Body of pancreas (tissue), 4 donors: ENCODE results near the gene CCDC107. TPM values are rescaled to one million over a fixed set of nuclear protein-coding genes. Genes with fewer than 3 reads are reported as not detected.
A peak's percentile ranks its signal among the peaks of the same experiment; 100 is the strongest.
"Not testable (repeated sequence)": the region's sequence is repeated elsewhere in the genome, so short reads cannot be mapped to it uniquely, and the experiment has no call there.

Experiments
- ATAC-seq: fragments of 150-250 bp; one replicate; pipeline ENCODE4 v1.9.1; 2016
- DNase-seq, 4 donors: peaks; one replicate each; pipeline ENCODE4 v3.0.0-alpha.2; 2019
- H3K27ac ChIP-seq, 4 donors: fragments of 200-600 bp; sonication (generic); 1 replicate in 3 of 4; 2 replicates in 1 of 4; pipeline versions ENCODE4 v1.5.1 to v1.6.1; 2016 to 2019; ENCODE audit warnings: mild to moderate bottlenecking in 1 of 4, mixed read lengths in 1 of 4, moderate library complexity in 1 of 4
- H3K27me3 ChIP-seq, 2 donors: fragments of 200-600 bp; sonication (generic); one replicate each; pipeline ENCODE4 v1.6.0; 2016; ENCODE audit warnings: mild to moderate bottlenecking in 1 of 2
- H3K36me3 ChIP-seq, 2 donors: fragments of 200-600 bp; sonication (generic); replicated peaks in 1 of 2; 2 replicates each; pipeline ENCODE4 v1.5.1; 2016; ENCODE audit warnings: low read depth in 2 of 2; ENCODE audit not compliant: insufficient read depth in 1 of 2
- H3K4me1 ChIP-seq: fragments of 200-600 bp; sonication (generic); one replicate; pipeline ENCODE4 v1.6.0; 2016
- H3K4me3 ChIP-seq, 2 donors: fragments of 200-600 bp; sonication (generic); 1 replicate in 1 of 2; 2 replicates in 1 of 2; pipeline ENCODE4 v1.5.1; 2016 to 2019
- H3K9me3 ChIP-seq, 3 donors: fragments of 200-600 bp; sonication (generic); 1 replicate in 2 of 3; 2 replicates in 1 of 3; pipeline ENCODE4 v1.5.1; 2016
- POLR2A ChIP-seq, 3 donors: fragments of 450-650 bp; IDR thresholded peaks; one replicate each; pipeline ENCODE4 v1.6.1; 2016; ENCODE audit warnings: antibody characterized with exemption in 3 of 3, mild to moderate bottlenecking in 2 of 3
- WGBS, 2 donors: methylation state at CpG; one replicate each; pipeline ENCODE4 v1.1.5; 2017; 5-methylcytosine and 5-hydroxymethylcytosine counted together
- intact Hi-C: fragments of 100-400 bp; cut with DNase I; formaldehyde crosslinking; loops from one replicate; pipeline ENCODE4 v1.15.1; 2023
- total RNA-seq, 2 donors: library from RNA; depleted of rRNA; stranded (reverse); fragments of >200 nt; gene quantifications; one replicate each; pipeline ENCODE4 v1.1.0, GENCODE V29; 2016
- TF ChIP-seq, protein P1 (sequence below), 7 experiments: fragments of 450-650 bp in 4 of 7; fragments of 200-600 bp in 3 of 7; sonication (generic) in 3 of 7; IDR thresholded peaks; one replicate each; pipeline ENCODE4 v1.5.1; 2016 to 2019; ENCODE audit warnings: antibody characterized with exemption in 7 of 7

CCDC107 gene
- total RNA-seq, 2 donors from 2014 or later = 15.8 to 42.2 TPM

DNA sequence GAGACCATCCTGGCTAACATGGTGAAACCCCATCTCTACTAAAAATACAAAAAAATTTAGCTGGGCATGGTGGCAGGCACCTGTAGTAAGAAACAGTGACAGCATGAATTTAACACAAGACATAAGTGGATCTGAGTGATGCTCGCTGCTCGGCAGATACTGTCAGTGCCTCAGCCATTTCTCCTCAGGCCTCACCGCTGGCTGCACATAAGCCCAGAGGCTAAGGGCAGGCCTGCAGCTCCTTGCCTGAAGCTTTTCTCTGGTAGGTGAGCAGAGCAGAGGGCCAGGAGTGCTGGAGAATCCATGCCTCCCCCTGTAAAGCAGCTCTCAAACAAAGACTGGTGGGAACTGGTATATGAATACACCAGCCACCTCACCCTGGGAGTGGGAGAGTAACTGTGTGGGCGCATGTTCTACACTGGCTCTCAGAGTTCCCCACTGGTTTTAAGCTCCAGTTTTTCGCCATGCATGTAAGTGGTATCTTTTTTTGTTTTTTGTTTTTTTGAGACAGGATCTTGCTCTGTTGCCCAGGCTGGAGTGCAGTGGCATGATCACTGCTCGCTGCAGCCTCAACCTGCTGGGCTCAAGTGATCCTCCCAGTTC lies 29.6 kb upstream of the CCDC107 start:
- Histone ChIP-seq H3K9me3 (no peaks in the 10 kb centered on the region), H3K4me1 (no peaks in the 10 kb centered on the region), H3K27me3 (no peaks in the 10 kb centered on the region), H3K36me3 (no peaks in the 10 kb centered on the region), H3K27ac (no peak overlapping the region), H3K4me3 (no peak overlapping the region)
- TF ChIP-seq, protein P1, sequence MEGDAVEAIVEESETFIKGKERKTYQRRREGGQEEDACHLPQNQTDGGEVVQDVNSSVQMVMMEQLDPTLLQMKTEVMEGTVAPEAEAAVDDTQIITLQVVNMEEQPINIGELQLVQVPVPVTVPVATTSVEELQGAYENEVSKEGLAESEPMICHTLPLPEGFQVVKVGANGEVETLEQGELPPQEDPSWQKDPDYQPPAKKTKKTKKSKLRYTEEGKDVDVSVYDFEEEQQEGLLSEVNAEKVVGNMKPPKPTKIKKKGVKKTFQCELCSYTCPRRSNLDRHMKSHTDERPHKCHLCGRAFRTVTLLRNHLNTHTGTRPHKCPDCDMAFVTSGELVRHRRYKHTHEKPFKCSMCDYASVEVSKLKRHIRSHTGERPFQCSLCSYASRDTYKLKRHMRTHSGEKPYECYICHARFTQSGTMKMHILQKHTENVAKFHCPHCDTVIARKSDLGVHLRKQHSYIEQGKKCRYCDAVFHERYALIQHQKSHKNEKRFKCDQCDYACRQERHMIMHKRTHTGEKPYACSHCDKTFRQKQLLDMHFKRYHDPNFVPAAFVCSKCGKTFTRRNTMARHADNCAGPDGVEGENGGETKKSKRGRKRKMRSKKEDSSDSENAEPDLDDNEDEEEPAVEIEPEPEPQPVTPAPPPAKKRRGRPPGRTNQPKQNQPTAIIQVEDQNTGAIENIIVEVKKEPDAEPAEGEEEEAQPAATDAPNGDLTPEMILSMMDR (IDR thresholded peaks at IDR 0.05) = no peak
- TF ChIP-seq POLR2A (IDR thresholded peaks at IDR 0.05) = no peak
- 90 to 91% methylated on average over 5 to 6 of the region's 6 CpGs for whole genome bisulfite sequencing, 2 donors
- intact Hi-C loops = no loop called here
- DNase-seq (no peak), ATAC-seq (no peak)

DNA sequence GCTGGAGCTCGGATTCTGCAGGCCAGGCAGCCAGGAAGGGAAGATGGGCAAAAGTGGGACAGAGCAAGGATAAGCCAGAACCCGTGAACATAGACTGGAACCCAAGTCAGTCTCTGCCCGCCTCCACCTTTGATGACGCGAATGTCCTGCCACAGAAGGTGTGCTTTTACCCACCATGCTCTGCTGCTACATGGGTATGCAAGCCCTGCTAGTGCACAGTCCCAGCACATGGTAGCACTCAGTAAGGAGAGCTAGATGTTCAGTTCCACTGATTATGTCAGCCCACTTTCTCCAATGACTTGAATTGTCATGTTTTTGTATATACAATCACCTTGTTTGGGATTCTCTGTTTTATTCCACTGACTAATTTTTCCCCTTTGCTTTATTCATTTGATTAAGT lies 28.5 kb upstream of the CCDC107 start:
- H3K27ac ChIP-seq = no peak overlapping the region
- intact Hi-C loops = no loop called here
- DNase-seq (no peak), ATAC-seq (no peak)
- no peak for TF ChIP-seq POLR2A (IDR thresholded peaks at IDR 0.05)
- TF ChIP-seq, protein P1 (IDR thresholded peaks at IDR 0.05) = no peak
- no peaks in the 10 kb centered on the region for H3K36me3 ChIP-seq
- no peaks in the 10 kb centered on the region for H3K9me3 ChIP-seq
- H3K27me3 ChIP-seq = no peaks in the 10 kb centered on the region
- H3K4me3 ChIP-seq = no peak overlapping the region
- no peaks in the 10 kb centered on the region for H3K4me1 ChIP-seq
- 76 to 86% methylated on average over 5 of the region's 5 CpGs for WGBS, 2 donors

DNA sequence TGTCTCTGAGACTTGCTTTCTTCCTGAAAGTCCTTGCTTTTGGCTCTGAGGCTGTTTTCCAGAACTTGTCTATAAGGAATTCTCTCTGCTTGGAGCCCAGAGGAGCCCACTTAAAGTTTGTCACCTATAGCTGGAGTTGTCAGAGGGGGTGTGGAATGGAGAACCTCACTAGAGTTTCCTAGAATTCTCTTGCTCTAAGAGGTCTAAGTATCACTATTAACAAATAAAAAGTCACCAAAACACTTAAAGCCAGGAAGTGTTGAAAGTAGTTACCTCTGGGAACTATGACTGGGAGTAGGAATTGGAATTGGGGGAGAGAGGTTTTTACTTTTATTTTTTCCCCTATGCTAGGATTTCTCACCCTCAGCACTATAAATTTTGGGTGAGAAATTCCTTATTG lies 22.4 kb upstream of the CCDC107 start:
- ATAC-seq (no peak), DNase-seq (no peak)
- intact Hi-C loops = no loop called here
- H3K4me3 ChIP-seq = no peak overlapping the region
- H3K27me3 ChIP-seq = no peaks in the 10 kb centered on the region
- H3K4me1 ChIP-seq = no peaks in the 10 kb centered on the region
- H3K9me3 ChIP-seq = no peaks in the 10 kb centered on the region
- H3K27ac ChIP-seq = peak overlapping the region in 1 of 4 donors; percentile 31
- TF ChIP-seq, protein P1 (IDR thresholded peaks at IDR 0.05) = no peak
- no peak for TF ChIP-seq POLR2A (IDR thresholded peaks at IDR 0.05)
- no peaks in the 10 kb centered on the region for H3K36me3 ChIP-seq

DNA sequence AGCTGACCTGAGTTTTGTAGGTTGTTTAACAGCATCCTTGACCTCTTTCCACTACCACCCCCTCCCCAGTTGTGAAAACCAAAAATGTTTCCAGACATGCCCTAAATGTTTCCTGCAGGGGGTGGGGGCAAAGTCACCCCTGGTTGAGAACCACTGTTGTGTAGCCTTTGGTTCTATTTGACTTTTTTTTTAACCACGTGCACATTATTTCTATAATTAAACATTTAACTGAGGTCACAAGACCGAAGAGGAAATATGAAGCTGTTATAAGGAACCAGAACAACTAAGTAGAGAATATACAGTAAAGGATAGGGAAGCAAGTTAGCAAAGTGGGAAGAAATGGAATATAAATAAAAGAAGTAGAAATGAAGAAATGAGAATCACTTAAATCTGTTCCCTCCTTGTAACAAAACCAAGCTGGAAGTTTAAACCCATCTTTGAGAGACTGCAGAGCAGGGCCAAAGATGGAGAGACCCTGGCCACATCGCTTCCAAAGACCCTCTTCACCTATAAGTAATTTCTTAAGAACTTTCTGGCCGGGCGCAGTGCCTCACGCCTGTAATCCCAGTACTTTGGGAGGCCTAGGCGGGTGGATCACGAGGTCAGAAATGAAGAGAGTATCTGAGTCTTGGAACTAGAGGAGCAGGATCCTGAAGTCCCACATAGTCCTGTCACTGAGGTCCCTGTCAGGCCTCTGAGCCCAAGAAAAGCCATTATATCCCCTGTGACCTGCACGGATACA lies 21.8 kb upstream of the CCDC107 start:
- Histone ChIP-seq H3K27ac (peak overlapping the region in 1 of 4 donors; percentile 31), H3K9me3 (no peaks in the 10 kb centered on the region), H3K36me3 (no peaks in the 10 kb centered on the region), H3K27me3 (no peaks in the 10 kb centered on the region), H3K4me1 (no peaks in the 10 kb centered on the region), H3K4me3 (no peak overlapping the region)
- ATAC-seq = no peak
- TF ChIP-seq POLR2A (IDR thresholded peaks at IDR 0.05) = no peak
- TF ChIP-seq, protein P1 (IDR thresholded peaks at IDR 0.05) = no peak
- 69 to 79% methylated on average over 9 of the region's 9 CpGs for WGBS, 2 donors
- intact Hi-C loops = no loop called here
- DNase-seq = no peak

DNA sequence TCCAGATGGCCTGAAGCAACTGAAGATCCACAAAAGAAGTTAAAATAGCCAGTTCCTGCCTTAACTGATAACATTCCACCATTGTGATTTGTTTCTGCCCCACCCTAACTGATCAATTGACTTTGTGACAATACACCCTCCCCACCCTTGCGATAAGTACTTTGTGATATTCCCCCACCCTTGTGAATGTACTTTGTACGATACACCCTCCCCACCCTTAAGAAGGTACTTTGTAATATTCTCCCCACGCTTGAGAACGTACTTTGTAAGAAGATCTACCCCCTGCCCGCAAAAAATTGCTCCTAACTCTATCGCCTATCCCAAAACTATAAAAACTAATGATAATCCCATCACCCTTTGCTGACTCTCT lies 21.2 kb upstream of the CCDC107 start:
- H3K4me1 ChIP-seq, H3K4me3 ChIP-seq, DNase-seq, H3K36me3 ChIP-seq, ATAC-seq, intact Hi-C loops, H3K9me3 ChIP-seq, H3K27me3 ChIP-seq: not testable (repeated sequence)
- 82 to 96% methylated on average over 6 of the region's 6 CpGs for WGBS, 2 donors
- H3K27ac ChIP-seq = peak overlapping the region in 1 of 4 donors; percentile 31

DNA sequence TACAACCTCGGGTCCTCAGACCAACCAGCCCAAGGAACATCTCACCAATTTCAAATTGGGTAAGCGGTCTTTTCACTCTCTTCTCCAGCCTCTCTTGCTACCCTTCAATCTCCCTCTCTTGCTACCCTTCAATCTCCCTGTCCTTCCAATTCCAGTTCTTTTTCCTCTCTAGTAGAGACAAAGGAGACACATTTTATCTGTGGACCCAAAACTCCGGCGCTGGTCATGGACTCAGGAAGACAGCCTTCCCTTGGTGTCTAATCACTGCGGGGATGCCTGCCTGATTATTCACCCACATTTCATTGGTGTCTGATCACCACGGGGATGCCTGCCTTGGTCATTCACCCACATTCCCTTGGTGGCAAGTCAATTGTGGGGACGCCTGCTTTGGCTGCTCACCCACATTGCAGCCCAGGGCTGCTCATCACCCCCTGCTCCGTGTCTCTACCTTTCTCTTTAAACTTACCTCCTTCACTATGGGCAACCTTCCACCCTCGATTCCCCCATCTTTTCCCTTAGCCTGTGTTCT lies 20.6 kb upstream of the CCDC107 start:
- H3K4me1 ChIP-seq, ATAC-seq, H3K27me3 ChIP-seq, intact Hi-C loops, H3K4me3 ChIP-seq, H3K36me3 ChIP-seq, DNase-seq, H3K27ac ChIP-seq, H3K9me3 ChIP-seq: not testable (repeated sequence)
- 88 to 93% methylated on average over 9 of the region's 9 CpGs for WGBS, 2 donors

DNA sequence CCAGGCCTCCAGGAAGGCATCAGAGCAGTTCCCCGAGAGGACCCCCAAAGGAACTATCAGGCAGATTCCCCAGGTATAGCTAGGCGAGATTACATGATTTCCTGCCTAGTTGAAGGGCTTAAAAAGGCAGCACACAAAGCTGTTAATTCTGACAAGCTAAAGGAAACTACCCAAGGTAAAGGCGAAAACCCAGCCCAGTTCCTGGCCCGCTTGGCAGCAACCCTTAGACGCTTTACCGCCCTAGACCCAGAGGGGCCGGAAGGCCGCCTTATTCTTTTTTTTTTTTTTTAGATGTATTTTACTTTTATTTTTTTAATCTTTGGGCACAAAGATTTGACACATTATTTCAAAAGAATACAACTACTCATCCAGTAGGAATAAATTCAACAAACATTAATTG lies 19.3 kb upstream of the CCDC107 start:
- H3K27me3 ChIP-seq, ATAC-seq, H3K36me3 ChIP-seq, H3K4me3 ChIP-seq, DNase-seq, H3K27ac ChIP-seq, intact Hi-C loops, H3K4me1 ChIP-seq, H3K9me3 ChIP-seq: not testable (repeated sequence)
- WGBS, 2 donors = 65 to 68% methylated on average over 7 of the region's 8 CpGs

DNA sequence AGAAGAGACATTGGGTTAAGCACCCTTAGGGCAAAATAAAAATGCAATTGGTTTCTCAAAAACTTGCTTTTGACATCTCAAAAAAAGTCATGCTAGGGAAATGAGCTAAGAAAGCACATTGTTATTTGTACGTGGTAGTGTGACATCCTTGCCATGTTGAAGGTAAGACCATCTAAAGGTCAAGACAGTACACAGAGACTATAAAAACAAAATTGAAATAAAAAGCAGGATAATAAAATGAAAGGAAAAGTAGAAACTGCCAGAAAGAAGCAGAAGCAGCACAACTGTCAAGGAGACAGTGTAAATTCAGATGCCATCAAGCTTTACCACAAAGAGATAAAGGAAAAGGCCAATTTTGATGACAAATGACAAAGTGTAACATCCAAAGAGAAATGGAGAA lies 18.9 kb upstream of the CCDC107 start:
- H3K4me1 ChIP-seq, intact Hi-C loops, H3K9me3 ChIP-seq, H3K4me3 ChIP-seq, ATAC-seq, H3K27me3 ChIP-seq, DNase-seq, H3K36me3 ChIP-seq, H3K27ac ChIP-seq: not testable (repeated sequence)
- 85 to 91% methylated on average over 1 of the region's 1 CpG for WGBS, 2 donors
